NCI-H1105 treated with DMSO at 0.1 percent for 48 hours (cell line): ENCODE measurements around the gene TPO.
"Not testable (repeated sequence)": the region's sequence is repeated elsewhere in the genome, so short reads cannot be mapped to it uniquely, and the experiment has no call there.

Source experiments
- DNase-seq: peaks from one replicate; lab custom pipeline; 2025; lab: John Stamatoyannopoulos, UW

Gene TPO

DNA sequence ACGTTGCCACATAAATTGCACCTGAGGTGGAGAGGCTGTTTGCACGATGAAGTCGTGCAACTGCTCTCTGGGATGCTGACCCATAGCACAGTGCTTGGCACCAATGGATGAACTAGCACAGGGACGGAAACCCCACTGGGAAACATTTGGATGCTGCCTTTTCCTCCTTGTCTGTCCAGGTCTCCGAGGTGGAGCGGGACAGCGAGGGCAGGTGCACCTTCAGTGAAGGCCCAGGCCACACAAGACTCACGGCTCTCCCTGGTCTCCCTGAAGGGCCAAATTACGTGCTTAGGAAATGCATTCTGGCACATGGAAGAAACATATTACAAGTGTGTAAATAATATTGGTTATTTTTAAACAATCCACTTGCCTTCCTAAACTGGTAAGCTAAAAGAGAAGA lies 70.3 kb downstream of the TPO start:
- no peak for DNase-seq

DNA sequence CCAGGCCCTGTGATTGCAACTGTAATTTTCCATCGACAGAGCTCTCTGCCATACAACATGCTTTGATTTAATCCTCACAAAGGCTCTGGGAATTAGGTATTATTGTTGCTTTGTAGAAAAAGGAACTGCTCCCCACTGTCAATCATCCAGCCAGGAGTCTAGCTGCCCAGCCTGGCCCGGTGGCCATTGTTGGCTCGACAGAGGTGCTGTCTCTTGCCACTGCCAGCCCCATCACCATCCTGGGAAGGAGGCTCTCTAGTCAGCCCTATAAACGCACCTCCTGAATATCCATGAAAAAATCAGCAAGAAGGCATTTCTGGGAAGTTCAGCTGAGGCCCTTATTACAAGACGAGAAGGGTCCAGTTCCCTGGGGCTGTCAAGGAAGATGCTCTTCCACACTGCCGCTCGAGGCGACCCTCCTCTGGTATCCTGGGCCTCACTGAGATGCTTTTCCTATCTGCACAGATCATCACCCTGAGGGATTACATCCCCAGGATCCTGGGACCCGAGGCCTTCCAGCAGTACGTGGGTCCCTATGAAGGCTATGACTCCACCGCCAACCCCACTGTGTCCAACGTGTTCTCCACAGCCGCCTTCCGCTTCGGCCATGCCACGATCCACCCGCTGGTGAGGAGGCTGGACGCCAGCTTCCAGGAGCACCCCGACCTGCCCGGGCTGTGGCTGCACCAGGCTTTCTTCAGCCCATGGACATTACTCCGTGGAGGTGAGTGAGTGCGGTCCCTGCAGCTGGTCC lies 71.0 kb downstream of the TPO start:
- no peak for DNase-seq

DNA sequence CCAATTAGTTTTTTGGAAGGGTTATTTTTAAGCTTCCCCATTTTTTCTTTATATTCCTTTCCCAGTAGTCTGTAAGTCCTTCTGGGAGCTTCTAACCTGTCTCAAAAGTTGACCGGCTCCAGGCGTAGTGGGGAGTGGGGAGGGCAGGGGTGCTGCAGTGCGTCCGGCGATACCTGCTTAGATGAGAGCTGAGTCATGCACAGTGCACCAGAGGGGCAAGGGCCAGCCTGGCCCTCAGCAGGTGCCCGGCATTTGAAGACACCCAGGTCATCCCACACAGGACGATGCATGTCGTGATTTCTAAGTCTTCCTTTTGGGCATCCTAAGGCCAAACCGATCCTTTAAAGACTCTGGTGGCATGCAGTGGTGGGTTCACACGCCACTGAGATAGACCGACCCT lies 73.4 kb downstream of the TPO start:
- DNase-seq: no peak

- no peak for DNase-seq
These were observed 74.5 kb downstream of the TPO start for GRCh38 chr2:1487758-1488157.

GRCh38 chr2:1488181-1488671 lies 75.0 kb downstream of the TPO start:
- no peak for DNase-seq

DNA sequence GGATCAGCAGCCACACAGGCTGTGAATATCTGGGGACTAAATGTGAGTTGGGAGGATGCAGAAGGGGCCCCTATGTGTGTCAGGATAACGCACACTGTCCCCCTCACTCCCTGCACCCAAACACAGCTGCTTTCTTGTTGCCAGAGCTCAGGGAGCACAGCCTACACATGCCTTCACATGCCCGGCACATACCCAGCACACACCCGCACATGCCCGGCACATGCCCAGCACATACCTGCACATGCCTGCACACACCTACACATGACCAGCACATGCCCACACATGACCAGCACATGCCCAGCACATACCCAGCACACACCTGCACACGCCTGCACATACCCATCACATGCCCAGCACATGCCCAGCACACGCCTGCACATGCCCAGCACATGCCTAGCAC lies 75.6 kb downstream of the TPO start:
- no peak for DNase-seq

DNA sequence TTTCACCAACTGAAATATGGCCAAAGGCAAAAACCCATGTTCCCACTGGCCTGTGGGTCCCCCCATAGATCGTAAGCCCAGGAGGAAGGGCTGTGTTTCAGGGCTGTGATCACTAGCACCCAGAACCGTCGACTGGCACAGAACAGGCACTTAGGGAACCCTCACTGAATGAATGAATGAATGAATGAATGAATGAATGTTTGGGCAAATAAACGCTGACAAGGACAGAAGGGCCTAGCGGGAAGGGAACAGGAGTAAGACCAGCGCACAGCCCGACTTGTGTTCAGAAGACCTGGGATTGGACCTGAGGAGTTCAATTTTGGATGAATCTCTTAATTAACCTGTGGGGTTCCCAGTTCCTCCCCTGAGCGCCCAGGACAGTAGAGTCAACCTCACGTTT lies 76.2 kb downstream of the TPO start:
- DNase-seq: no peak

- DNase-seq: not testable (repeated sequence)
These were observed 77.1 kb downstream of the TPO start for GRCh38 chr2:1490381-1490780.

DNA sequence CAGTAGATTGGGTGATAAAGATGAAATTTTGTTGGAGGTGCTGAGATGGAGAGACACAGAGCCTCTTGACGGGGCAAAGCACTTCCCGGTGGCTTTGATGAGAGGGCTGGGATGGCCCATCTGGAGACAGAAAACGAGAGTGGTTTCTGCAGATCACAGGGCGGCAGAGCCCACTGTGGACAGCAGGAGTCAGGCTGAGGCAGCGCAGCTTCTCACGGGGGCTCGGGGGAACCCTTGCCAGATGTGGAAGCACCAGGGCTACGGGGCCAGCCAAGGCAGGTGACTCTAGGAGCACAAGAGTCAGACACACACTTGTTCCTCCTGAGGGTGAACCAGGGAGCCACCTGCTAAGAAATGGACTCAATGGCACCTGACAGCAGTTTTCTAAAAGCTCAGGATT lies 78.5 kb downstream of the TPO start:
- DNase-seq: no peak

DNA sequence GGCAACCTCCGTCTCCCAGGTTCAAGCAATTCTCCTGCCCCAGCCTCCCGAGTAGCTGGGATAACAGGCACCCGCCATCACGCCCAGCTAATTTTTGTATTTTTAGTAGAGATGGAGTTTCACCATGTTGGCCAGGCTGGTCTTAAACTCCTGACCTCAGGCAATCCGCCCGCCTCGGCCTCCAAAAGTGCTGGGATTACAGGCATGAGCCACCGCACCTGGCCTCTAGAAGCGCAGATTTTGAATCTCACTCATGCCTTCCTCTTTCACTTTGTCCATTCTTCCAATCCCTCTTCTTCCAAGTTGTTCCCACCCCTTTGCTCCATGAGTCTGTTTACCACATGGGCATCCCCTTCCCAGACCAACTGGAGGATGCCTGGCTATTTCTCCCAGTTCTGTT lies 79.0 kb downstream of the TPO start:
- DNase-seq: not testable (repeated sequence)

DNA sequence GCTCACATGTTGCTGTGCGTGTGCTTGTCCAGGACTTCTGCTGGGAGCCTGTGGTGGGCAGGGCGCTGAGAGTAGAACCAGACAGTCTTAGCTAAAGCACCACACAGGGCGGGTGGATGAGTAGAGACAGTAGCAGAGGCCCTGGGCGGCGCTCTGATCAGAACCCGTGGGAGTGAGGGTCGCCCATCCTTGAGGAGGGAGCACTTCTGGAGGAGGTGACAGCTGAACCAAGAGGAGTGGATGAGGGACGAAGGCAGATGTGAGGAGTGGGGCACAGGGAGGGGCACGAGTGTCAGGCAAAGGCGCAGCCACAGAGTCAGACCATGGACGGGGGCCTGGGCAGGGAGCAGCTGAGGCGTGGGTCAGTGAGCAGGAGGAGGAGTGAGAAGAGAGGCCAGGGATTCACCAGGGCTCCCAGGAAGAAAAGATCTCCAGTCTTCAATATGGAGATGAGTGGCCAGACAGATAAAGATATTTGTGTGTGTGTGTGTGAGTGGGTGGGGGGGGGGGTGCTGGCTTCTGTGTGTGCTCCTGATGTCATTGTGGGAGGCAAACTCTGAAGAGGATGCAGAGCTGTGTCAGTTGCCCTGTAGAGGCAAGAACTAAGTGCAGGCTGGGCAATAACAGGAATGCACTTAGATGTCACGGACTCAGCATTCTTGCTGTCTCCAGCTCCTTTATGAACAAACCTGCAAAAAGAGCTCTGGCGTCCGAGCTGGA lies 79.6 kb downstream of the TPO start:
- no peak for DNase-seq

DNA sequence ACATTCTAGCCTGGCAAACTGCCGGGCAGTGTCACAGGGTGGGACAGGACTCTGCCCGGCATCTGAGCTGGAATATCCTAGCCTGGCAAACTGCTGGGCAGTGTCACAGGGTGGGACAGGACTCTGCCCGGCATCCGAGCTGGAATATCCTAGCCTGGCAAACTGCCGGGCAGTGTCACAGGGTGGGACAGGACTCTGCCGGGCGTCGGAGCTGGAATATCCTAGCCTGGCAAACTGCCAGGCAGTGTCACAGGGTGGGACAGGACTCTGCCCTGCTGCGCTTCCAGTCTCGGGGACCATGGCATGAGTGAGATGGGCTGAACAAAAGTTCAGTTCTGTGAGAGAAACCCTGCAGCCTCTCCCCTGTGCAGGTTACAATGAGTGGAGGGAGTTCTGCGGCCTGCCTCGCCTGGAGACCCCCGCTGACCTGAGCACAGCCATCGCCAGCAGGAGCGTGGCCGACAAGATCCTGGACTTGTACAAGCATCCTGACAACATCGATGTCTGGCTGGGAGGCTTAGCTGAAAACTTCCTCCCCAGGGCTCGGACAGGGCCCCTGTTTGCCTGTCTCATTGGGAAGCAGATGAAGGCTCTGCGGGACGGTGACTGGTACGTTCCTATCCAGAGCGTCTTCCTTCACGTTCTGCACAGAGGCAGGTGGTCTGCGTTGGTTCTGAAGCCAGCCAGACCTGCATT lies 80.3 kb downstream of the TPO start:
- no peak for DNase-seq

- DNase-seq: no peak
These were observed 81.0 kb downstream of the TPO start for GRCh38 chr2:1494257-1494656.

GRCh38 chr2:1494906-1495305 lies 81.6 kb downstream of the TPO start:
- no peak for DNase-seq

DNA sequence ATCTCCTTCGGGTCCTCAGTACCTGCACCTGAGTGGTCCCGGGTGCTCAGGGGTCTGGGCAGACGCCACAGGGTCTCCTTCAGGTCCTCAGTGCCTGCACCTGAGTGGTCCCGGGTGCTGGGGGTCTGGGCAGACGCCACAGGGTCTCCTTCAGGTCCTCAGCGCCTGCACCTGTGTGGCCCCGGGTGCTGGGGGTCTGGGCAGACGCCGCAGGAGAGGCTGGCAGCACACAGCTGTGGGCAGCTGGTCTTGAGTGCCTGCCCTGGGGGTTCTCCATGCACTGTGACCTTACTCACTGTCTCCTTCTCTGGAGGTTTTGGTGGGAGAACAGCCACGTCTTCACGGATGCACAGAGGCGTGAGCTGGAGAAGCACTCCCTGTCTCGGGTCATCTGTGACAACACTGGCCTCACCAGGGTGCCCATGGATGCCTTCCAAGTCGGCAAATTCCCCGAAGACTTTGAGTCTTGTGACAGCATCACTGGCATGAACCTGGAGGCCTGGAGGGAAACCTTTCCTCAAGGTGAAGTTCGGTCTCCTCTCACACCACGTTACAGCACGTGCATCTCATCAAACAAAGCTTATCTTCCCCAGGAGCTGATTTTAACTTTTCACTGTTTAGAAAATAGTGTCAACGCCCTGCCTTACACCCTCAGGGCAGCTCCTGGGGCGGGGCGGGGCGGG lies 82.6 kb downstream of the TPO start:
- no peak for DNase-seq

DNA sequence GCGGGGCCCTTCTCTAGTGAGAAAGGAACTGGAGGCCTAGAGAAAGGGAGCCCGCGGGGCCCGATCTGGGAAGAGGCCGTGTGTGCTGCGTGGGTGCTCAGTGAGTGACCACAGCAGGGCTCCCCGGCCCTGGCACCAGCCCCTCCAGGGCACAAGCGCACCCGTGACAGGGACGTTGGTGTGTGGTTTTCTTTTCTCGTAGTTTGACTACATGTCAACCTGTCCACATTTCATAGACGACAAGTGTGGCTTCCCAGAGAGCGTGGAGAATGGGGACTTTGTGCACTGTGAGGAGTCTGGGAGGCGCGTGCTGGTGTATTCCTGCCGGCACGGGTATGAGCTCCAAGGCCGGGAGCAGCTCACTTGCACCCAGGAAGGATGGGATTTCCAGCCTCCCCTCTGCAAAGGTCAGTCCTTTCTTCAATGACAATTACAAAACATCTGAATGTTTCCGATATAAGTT lies 83.1 kb downstream of the TPO start:
- DNase-seq: no peak

- DNase-seq: no peak
These were observed 83.9 kb downstream of the TPO start for GRCh38 chr2:1497122-1497611.

DNA sequence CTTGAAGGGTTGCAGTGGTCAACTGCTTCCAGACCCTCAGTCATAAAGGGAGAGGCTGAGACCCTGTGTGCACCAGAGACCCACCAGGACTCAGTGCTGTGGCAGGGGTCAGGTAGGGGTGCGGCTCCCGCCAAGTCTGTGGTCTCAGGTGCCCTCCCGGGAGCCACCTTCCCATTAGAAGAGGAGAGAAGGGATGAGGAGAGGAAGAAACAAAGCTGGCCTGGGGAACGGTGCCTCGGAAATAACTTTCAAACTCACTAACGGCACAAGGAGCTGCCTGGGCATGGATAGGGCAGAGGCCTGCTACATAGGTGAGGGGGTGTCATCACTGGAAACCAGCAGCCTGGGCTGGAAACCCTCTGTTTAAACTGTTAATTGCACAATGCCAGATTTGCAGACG lies 84.9 kb downstream of the TPO start:
- no peak for DNase-seq

GRCh38 chr2:1499033-1499795 lies 86.0 kb downstream of the TPO start:
- DNase-seq: no peak

DNA sequence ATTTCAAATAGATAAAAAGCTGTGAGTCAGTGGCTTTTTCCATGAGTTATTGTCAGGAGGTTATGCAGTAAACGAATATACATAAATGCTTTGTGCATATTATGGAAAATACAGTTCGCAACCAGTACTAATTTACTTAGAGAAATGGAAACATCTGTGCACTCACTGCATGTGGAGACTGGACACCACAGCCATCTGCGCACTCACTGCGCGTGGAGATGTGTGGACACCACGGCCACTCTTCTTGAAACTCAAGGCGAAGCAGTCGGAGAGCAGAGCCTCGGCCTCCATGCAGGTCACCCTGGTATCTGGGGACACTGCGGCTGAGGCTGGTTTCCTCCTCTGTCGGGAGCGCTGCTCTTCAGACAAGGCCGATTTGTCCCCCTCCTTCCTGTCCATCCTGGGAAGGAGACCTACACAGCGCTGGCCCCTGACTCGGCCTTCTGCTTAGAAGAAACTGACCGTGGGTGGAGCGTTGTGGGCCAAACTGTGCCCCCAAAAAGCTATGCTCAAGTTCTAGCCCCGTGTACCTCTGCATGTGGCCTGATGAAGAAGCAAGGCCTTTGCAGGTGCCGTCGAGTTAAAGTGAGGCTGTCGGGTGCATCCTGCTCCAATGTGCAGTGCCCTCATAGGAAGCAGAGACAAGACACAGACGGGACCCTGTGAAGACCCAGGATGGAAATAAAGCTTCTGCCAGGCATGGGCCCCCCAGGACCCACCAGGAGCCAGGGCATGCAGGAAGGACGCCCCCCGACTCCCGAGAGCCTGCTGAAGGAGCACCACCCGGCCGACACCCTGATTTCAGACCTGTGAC lies 88.0 kb downstream of the TPO start:
- no peak for DNase-seq
